ENCODE results near the gene SLC7A4.

- peak in 3 of 6 experiments; percentile 23 to 45 (median 45) for TF ChIP-seq CTCF (IDR thresholded peaks at IDR 0.05)
- TF ChIP-seq POLR2A (IDR thresholded peaks at IDR 0.05): peak; percentile 33 to 92
These were observed 50.4 kb downstream of the SLC7A4 start, which contains the start of gene LZTR1 for GRCh38 chr22:20981787-20982562.

All from thyroid gland (tissue), 4 donors.